Pancreas (tissue), 10 donors: Measurements from ENCODE around the gene TCERG1L. TPM values are rescaled to one million over a fixed set of nuclear protein-coding genes. Genes with fewer than 3 reads are reported as not detected.

ENCODE experiments used
- ATAC-seq, 4 donors: fragments of 200-7000 bp; cut with Tn5 transposase; one replicate each; pipeline versions ENCODE4 v1.8.0 to v1.9.1; 2020; ENCODE audit warnings: mild to moderate bottlenecking in 4 of 4, moderate library complexity in 4 of 4
- DNase-seq, 6 donors: peaks; one replicate each; pipeline ENCODE4 v3.0.0-alpha.2; 2020
- FAIRE-seq: peaks from 2 replicates; lab custom pipeline; 2012; peaks lifted over from hg19 to GRCh38; lab: Jason Lieb, UNC
- H3K27ac ChIP-seq, 4 donors: fragments of 200-600 bp; sonication (generic); 1 replicate in 3 of 4; 2 replicates in 1 of 4; pipeline versions ENCODE4 v1.5.0 to v1.8.0; 2020
- H3K27me3 ChIP-seq, 4 donors: fragments of 200-600 bp; one replicate each; pipeline ENCODE4 v1.8.0; 2021
- H3K36me3 ChIP-seq, 3 donors: fragments of 200-600 bp; sonication (generic) in 1 of 3; one replicate each; pipeline versions ENCODE4 v1.5.0 to v1.8.0; 2020 to 2021
- H3K4me1 ChIP-seq, 3 donors: fragments of 200-600 bp; one replicate each; pipeline ENCODE4 v1.8.0; 2021
- H3K4me3 ChIP-seq, 4 donors: fragments of 200-600 bp; sonication (generic) in 2 of 4; one replicate each; pipeline versions ENCODE4 v1.5.0 to v1.8.0; 2020 to 2021
- H3K9me3 ChIP-seq, 4 donors: fragments of 200-600 bp; one replicate each; pipeline ENCODE4 v1.8.0; 2021
- WGBS, 2 donors: extraction: QIAGEN DNeasy Blood & Tissue Kit; methylation state at CpG; one replicate each; pipeline ENCODE4 v1.1.7; 2013; 5-methylcytosine and 5-hydroxymethylcytosine counted together
- intact Hi-C, 3 donors: fragments of 100-400 bp; cut with DNase I; formaldehyde crosslinking; loops; one replicate each; pipeline versions ENCODE4 v1.11.1 to v1.14.2; 2022
- polyA plus RNA-seq, 2 donors: library from polyadenylated mRNA; stranded (reverse); fragments of 200-250 nt; gene quantifications; one replicate each; pipeline ENCODE4 v1.2.3, GENCODE V29; 2013
- total RNA-seq, 6 donors: library from RNA; stranded (reverse); fragmentation: NEBNext Ultra II Directional in 4 of 6; extraction: Animal tissue kit (Norgen Biotek cat#: 25700) in 4 of 6; gene quantifications; one replicate each; pipeline versions ENCODE4 v1.2.1 to v1.2.4, GENCODE V29; 2021 to 2023
- TF ChIP-seq, protein P1 (sequence below), 4 donors: fragments of 200-600 bp; sonication (generic) in 3 of 4; IDR thresholded peaks; one replicate each; pipeline versions ENCODE4 v1.5.0 to v1.8.0; 2021; ENCODE audit warnings: antibody characterized with exemption in 4 of 4
- donor health status: healthy with polysubstance abuse.
- donor health status: DM: no; HTN: no; CAD: no; lungs with moderate emphysema.
- donor health status: DM: no; HTN: no; CAD: no.
- donor health status: control.
- donor health status: control.
- donor health status: Bipolar disorder and iron deficiency.
- donor health status: DM: yes; HTN: yes; CAD: no.
- donor health status: DM: no; HTN: no; CAD: no.
- donor health status: DM: no; HTN: no; CAD: no.
- donor health status: DM: yes; HTN: yes; CAD: no.

Gene TCERG1L
- total and polyA plus RNA-seq, 8 donors: 0.09 to 1.9 (median 0.40) TPM

DNA sequence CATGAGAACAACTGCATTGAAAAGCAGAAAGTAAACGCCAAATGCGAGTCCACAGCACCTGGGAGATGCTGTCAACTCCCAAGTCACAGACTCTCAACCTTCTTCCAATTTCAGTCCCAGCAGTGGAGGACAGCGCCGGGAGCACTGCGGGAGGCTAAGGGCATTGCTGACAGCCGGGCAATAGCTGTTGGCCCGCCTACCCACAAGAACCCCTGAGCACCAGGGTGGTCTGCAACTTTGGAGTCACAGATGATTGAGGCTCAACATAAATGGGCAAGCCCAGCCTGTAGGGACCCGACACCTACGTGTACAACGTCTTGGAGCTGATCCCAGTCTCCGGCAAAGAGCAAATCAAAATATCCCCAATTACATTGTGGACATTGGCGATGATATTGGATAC lies 262.9 kb downstream of the TCERG1L start:
- no peaks in the 10 kb centered on the region for H3K4me1 ChIP-seq
- DNase-seq (no peak), ATAC-seq (no peak), FAIRE-seq (no peak)
- 20 to 28% methylated on average over 12 of the region's 12 CpGs for WGBS, 2 donors
- no peaks in the 10 kb centered on the region for H3K9me3 ChIP-seq
- peaks cover 0 to 5% (median 0%) of the 10 kb centered on the region in 4 donors for H3K27me3 ChIP-seq
- TF ChIP-seq, protein P1, sequence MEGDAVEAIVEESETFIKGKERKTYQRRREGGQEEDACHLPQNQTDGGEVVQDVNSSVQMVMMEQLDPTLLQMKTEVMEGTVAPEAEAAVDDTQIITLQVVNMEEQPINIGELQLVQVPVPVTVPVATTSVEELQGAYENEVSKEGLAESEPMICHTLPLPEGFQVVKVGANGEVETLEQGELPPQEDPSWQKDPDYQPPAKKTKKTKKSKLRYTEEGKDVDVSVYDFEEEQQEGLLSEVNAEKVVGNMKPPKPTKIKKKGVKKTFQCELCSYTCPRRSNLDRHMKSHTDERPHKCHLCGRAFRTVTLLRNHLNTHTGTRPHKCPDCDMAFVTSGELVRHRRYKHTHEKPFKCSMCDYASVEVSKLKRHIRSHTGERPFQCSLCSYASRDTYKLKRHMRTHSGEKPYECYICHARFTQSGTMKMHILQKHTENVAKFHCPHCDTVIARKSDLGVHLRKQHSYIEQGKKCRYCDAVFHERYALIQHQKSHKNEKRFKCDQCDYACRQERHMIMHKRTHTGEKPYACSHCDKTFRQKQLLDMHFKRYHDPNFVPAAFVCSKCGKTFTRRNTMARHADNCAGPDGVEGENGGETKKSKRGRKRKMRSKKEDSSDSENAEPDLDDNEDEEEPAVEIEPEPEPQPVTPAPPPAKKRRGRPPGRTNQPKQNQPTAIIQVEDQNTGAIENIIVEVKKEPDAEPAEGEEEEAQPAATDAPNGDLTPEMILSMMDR (IDR thresholded peaks at IDR 0.05): no peak
- intact Hi-C loops: no loop called here
- no peaks in the 10 kb centered on the region for H3K36me3 ChIP-seq
- H3K4me3 ChIP-seq: no peak overlapping the region
- no peak overlapping the region for H3K27ac ChIP-seq

DNA sequence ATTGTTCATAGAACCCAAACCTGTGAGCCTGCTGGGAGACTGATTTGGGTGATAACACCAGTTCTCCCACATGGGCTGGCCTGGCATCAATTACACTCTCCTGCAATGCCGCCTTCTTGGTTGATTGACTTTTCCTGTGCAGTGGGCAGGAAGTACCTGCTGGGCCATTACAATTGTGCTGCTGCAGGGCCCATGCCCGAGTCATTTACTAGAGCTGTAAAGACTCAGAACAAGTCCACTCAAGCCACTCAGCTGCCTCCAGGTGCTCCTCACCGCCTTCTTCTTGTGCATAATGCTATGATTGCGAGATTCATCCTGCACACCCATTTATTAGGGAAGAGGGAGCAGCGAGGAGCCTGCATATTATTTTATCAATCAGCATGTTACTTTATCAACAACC lies 264.0 kb downstream of the TCERG1L start:
- H3K36me3 ChIP-seq: no peaks in the 10 kb centered on the region
- no peaks in the 10 kb centered on the region for H3K9me3 ChIP-seq
- H3K27me3 ChIP-seq: peaks cover 0 to 5% (median 0%) of the 10 kb centered on the region in 4 donors
- no peak for ATAC-seq
- H3K4me1 ChIP-seq: no peaks in the 10 kb centered on the region
- 65 to 67% methylated on average over 5 of the region's 5 CpGs for WGBS, 2 donors
- H3K4me3 ChIP-seq: no peak overlapping the region
- intact Hi-C loops: no loop called here
- TF ChIP-seq, protein P1 (IDR thresholded peaks at IDR 0.05): no peak
- H3K27ac ChIP-seq: no peak overlapping the region
- no peak for FAIRE-seq
- no peak for DNase-seq

DNA sequence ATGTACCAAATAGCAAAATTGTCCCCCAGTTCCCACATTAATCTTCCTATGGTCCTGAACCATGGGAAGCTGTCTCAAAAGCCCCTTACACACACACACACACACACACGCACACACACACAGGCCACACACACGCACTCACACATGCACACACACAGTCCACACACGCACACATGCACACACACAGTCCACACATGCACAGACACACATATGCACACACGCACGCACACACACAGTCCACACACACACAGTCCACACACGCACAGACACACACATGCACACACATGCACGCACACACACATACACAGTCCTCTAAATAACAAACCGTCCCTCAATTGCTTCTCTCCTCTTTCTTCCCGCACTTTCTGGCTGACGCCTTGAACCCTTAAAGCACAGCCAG lies 265.3 kb downstream of the TCERG1L start:
- ATAC-seq: no peak
- no peaks in the 10 kb centered on the region for H3K36me3 ChIP-seq
- H3K4me1 ChIP-seq: no peaks in the 10 kb centered on the region
- 66 to 79% methylated on average over 10 of the region's 10 CpGs for WGBS, 2 donors
- no peak overlapping the region for H3K27ac ChIP-seq
- no peaks in the 10 kb centered on the region for H3K9me3 ChIP-seq
- TF ChIP-seq, protein P1 (IDR thresholded peaks at IDR 0.05): no peak
- no peak for FAIRE-seq
- no peak overlapping the region for H3K4me3 ChIP-seq
- intact Hi-C loops: no loop called here
- no peak for DNase-seq
- peaks cover 0 to 5% (median 0%) of the 10 kb centered on the region in 4 donors for H3K27me3 ChIP-seq

DNA sequence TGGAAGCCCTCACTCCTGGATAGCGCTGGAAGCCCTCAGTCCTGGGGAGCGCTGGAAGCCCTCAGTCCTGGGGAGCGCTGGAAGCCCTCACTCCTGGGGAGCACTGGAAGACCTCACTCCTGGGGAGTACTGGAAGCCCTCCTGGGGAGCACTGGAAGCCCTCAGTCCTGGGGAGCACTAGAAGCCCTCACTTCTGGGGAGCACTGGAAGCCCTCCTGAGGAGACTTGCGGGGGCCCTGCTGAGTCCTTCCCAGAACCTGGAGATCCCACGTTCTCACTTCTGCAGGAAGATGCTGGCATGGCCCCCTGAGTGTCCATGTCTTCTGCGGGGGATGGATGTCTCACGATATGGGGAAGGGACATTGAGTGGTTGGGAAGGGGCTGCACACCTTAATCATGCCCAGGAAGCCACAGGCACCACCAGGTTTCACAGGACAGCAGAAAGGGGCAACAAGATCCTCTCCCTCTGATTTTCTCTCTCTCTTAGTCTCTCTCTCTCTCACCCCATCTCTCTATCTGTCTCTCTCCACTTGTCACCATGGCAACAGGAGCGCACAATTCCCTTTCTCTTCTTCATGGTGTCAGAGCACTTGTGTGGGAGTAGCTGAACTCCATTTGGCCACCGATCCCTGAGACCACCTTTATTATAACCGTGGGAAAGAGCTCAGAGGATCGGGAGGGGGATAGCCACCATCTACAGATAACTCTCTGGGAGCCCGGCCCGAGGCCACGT lies 267.0 kb downstream of the TCERG1L start:
- whole genome bisulfite sequencing, 2 donors: 64 to 66% methylated on average over 14 of the region's 14 CpGs
- TF ChIP-seq, protein P1 (IDR thresholded peaks at IDR 0.05): no peak

DNA sequence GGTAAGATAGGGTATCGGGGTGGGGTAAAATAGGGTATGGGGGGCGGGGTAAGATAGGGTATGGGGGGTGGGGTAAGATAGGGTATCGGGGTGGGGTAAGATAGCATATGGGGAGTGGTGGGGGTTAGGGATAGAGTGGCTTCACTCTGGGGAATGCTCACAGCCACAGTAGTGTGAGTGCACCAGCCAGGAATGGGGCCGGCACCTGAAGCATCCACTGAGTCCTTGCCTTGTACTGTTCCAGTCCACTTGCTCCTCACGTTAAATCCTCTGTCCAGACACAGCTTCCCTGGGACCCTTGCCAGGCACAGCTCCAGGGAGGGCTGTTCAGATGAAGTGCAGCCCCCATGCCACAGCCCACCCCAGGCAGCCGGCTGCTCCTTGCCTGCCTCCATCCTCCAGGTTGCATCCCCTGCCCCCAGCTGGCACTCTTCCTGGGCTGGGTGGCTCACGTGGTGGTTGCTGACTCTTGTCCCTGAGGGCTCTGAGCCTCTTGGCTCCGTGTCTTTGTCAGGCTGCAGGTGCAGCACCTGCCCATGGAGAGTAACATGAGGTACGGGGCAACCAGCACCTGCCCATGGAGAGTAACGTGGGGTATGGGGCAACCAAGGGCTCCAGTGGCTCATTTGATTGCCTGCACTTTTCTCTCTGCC lies 268.4 kb downstream of the TCERG1L start:
- Histone ChIP-seq H3K4me1 (no peaks in the 10 kb centered on the region), H3K9me3 (no peaks in the 10 kb centered on the region), H3K4me3 (no peak overlapping the region), H3K27ac (no peak overlapping the region), H3K36me3 (no peaks in the 10 kb centered on the region), H3K27me3 (peaks cover 0 to 5% (median 0%) of the 10 kb centered on the region in 4 donors)
- FAIRE-seq: no peak
- intact Hi-C loops: no loop called here
- TF ChIP-seq, protein P1 (IDR thresholded peaks at IDR 0.05): no peak
- no peak for DNase-seq
- ATAC-seq: no peak
- 34 to 51% methylated on average over 7 to 9 of the region's 10 CpGs for WGBS, 2 donors

More for the DNA sequence above, 267.0 kb downstream of the TCERG1L start:
- intact Hi-C loops: no loop called here
- no peak for FAIRE-seq
- H3K4me3 ChIP-seq: no peak overlapping the region
- H3K27me3 ChIP-seq: peaks cover 0 to 5% (median 0%) of the 10 kb centered on the region in 4 donors
- ATAC-seq: no peak
- no peaks in the 10 kb centered on the region for H3K9me3 ChIP-seq
- no peak for DNase-seq
- no peak overlapping the region for H3K27ac ChIP-seq
- H3K4me1 ChIP-seq: no peaks in the 10 kb centered on the region
- H3K36me3 ChIP-seq: no peaks in the 10 kb centered on the region
